Right lobe of liver (tissue), 6 donors: ENCODE data around the gene MAP3K10. TPM values are rescaled to one million over a fixed set of nuclear protein-coding genes. Genes with fewer than 3 reads are reported as not detected.

Experiments used
- ATAC-seq, 4 donors: fragments of 200-7000 bp; cut with Tn5 transposase; one replicate each; pipeline ENCODE4 v1.9.1; 2020; ENCODE audit warnings: mild to moderate bottlenecking in 4 of 4, moderate library complexity in 4 of 4
- DNase-seq, 3 donors: peaks; one replicate each; pipeline ENCODE4 v3.0.0-alpha.2; 2020
- H3K27ac ChIP-seq, 3 donors: fragments of 200-600 bp; one replicate each; pipeline ENCODE4 v1.8.0; 2022
- H3K27me3 ChIP-seq, 2 donors: fragments of 200-600 bp; one replicate each; pipeline ENCODE4 v1.8.0; 2022
- H3K36me3 ChIP-seq, 4 donors: fragments of 200-600 bp; sonication (generic) in 1 of 4; one replicate each; pipeline versions ENCODE4 v1.5.1 to v1.8.0; 2017 to 2022; ENCODE audit warnings: control low read depth in 1 of 4
- H3K4me1 ChIP-seq, 4 donors: fragments of 200-600 bp; sonication (generic) in 1 of 4; one replicate each; pipeline versions ENCODE4 v1.5.1 to v1.8.0; 2017 to 2022; ENCODE audit warnings: control low read depth in 1 of 4
- H3K4me3 ChIP-seq, 3 donors: fragments of 200-600 bp; one replicate each; pipeline ENCODE4 v1.8.0; 2022
- H3K9me3 ChIP-seq, 4 donors: fragments of 200-600 bp; sonication (generic) in 1 of 4; one replicate each; pipeline versions ENCODE4 v1.5.1 to v1.8.0; 2017 to 2022; ENCODE audit warnings: control low read depth in 1 of 4
- POLR2A ChIP-seq: fragments of 450-650 bp; IDR thresholded peaks from one replicate; pipeline ENCODE4 v1.6.1; 2017; ENCODE audit warnings: antibody characterized with exemption, mild to moderate bottlenecking
- WGBS: methylation state at CpG from one replicate; pipeline ENCODE4 v1.1.6; 2018; ENCODE audit warnings: low coverage, low lambda C conversion rate; ENCODE audit not compliant: insufficient coverage; ENCODE audit errors: missing lambda C conversion rate; 5-methylcytosine and 5-hydroxymethylcytosine counted together
- intact Hi-C, 2 donors: fragments of 100-400 bp; cut with DNase I; formaldehyde crosslinking; loops; one replicate each; pipeline versions ENCODE4 v1.11.2 to v1.14.1; 2022
- total RNA-seq, 6 experiments: library from RNA; depleted of rRNA in 2 of 6; stranded (reverse); fragments of >200 nt in 2 of 6; fragmentation: NEBNext Ultra II Directional in 3 of 6; extraction: Animal tissue kit (Norgen Biotek cat#: 25700) in 3 of 6; gene quantifications; one replicate each; pipeline versions ENCODE4 v1.1.0 to v1.2.4, GENCODE V29; 2016 to 2023
- TF ChIP-seq, protein P1 (sequence below), 4 donors: fragments of 200-600 bp in 3 of 4; fragments of 450-650 bp in 1 of 4; IDR thresholded peaks; one replicate each; pipeline versions ENCODE4 v1.5.1 to v1.8.0; 2016 to 2022; ENCODE audit warnings: antibody characterized with exemption in 4 of 4, mild to moderate bottlenecking in 2 of 4
- donor health status: DM: no; HTN: yes; CAD: no.
- donor health status: DM: no; HTN: no; CAD: no.
- donor health status: DM: no; HTN: no; CAD: no.
- donor health status: DM: no; HTN: yes; CAD: no.
- donor health status: DM: no; HTN: yes; CAD: no.

Gene MAP3K10
- total RNA-seq, 6 experiments from 2014 or later = 4.2 to 7.0 (median 6.5) TPM

DNA sequence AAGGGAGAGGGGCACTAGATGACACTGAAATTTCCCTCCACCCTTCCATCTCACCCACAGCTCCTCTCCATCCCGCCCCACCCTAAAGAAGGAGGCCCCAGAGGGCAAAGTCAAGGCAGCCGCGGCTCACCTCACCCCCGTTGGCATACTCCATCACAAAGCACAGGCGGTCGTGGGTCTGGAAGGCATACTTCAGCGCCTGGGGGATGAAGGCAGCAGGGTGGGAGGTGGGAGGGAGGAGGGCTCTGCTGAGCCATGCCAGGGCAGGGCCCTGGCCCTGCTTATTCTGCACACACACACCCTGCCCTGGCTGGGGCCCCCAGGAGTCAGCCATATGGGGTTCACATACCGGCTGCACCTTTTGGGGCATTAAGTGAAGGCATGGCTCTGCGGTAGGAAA lies 47.5 kb downstream of the MAP3K10 start:
- H3K4me3 ChIP-seq = no peak overlapping the region
- DNase-seq (peak in 1 of 3 donors; percentile 28), ATAC-seq (no peak)
- TF ChIP-seq, protein P1, sequence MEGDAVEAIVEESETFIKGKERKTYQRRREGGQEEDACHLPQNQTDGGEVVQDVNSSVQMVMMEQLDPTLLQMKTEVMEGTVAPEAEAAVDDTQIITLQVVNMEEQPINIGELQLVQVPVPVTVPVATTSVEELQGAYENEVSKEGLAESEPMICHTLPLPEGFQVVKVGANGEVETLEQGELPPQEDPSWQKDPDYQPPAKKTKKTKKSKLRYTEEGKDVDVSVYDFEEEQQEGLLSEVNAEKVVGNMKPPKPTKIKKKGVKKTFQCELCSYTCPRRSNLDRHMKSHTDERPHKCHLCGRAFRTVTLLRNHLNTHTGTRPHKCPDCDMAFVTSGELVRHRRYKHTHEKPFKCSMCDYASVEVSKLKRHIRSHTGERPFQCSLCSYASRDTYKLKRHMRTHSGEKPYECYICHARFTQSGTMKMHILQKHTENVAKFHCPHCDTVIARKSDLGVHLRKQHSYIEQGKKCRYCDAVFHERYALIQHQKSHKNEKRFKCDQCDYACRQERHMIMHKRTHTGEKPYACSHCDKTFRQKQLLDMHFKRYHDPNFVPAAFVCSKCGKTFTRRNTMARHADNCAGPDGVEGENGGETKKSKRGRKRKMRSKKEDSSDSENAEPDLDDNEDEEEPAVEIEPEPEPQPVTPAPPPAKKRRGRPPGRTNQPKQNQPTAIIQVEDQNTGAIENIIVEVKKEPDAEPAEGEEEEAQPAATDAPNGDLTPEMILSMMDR (IDR thresholded peaks at IDR 0.05) = no peak
- no peak for TF ChIP-seq POLR2A
- intact Hi-C loops = no loop called here
- no CpG with 5 or more reads among the region's 9 CpGs for WGBS
- H3K4me1 ChIP-seq = no peaks in the 10 kb centered on the region
- H3K27me3 ChIP-seq = no peaks in the 10 kb centered on the region
- H3K27ac ChIP-seq = no peak overlapping the region
- H3K36me3 ChIP-seq = peaks cover 0 to 79% (median 39%) of the 10 kb centered on the region in 4 donors
- no peaks in the 10 kb centered on the region for H3K9me3 ChIP-seq

DNA sequence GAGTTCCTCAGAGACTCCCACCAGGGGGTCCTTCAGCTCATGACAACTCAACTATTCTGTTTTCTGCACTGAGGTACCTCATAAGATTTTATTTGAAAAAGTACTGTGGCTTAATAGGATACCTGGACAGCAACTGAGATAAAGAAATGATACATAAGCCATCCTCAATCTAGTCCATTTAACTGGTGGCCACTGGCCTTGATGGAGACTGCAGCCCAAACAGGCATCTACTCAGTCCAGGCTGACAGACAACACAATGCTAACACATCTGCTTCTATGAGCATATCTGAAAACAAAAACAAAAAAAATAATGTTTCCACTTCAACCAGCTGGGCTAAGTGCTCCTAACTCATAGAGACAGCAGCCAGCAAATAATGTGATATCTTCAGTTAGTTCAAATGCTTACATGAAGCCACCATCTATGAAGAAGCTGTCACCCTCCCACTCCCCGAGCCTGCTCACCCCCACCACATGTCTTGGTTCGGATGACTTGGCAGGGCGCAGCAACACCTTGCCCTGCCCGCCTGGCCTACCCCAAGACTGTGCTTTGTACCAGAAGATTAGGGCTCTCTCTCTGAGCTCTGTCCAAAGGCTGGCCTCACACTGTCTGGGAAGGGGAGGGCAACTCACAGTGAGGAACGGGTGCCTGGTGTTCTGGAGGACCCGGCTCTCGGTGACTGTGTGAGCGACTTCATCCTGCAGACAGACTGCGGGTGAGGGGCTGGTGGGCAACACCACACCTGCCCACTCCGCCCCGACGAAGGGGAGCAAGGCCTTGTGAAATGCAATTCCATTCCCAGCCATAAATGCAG lies 48.4 kb downstream of the MAP3K10 start:
- WGBS = 88% methylated on average over 5 of the region's 12 CpGs
- H3K36me3 ChIP-seq = peaks cover 0 to 76% (median 38%) of the 10 kb centered on the region in 4 donors
- intact Hi-C loops = no loop called here
- DNase-seq (peak in 1 of 3 donors; percentile 22), ATAC-seq (no peak)
- no peaks in the 10 kb centered on the region for H3K9me3 ChIP-seq
- H3K27me3 ChIP-seq = no peaks in the 10 kb centered on the region
- TF ChIP-seq POLR2A = no peak
- no peak overlapping the region for H3K4me3 ChIP-seq
- H3K27ac ChIP-seq = no peak overlapping the region
- no peaks in the 10 kb centered on the region for H3K4me1 ChIP-seq

DNA sequence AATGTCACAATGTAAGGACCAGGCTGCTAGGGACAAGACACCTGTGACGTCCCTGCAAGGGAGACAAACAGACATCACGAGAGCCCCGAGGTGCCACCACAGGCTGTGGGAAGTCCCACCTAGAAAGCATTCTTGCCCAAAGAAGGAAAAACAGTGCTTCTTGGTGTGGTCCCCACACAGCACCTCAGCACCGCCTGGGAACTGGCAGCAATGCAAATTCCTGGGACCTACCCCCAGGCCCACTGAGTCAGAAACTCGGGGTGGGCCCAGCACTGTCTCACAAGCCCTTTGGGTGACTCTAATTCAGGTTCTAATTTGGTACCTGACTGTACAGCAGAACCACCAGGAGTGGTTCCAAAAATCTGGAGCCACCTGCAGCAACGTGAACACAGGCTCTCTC lies 49.1 kb downstream of the MAP3K10 start:
- Histone ChIP-seq H3K4me3 (no peak overlapping the region), H3K4me1 (peaks cover 0 to 1% (median 0%) of the 10 kb centered on the region in 4 donors), H3K27me3 (no peaks in the 10 kb centered on the region), H3K9me3 (no peaks in the 10 kb centered on the region), H3K27ac (no peak overlapping the region), H3K36me3 (peaks cover 0 to 69% (median 34%) of the 10 kb centered on the region in 4 donors)
- intact Hi-C loops = no loop called here
- DNase-seq (peak in 1 of 3 donors; percentile 27), ATAC-seq (no peak)
- WGBS = 88% methylated on average over 1 of the region's 6 CpGs
- TF ChIP-seq, protein P1 (IDR thresholded peaks at IDR 0.05) = no peak
- no peak for TF ChIP-seq POLR2A

DNA sequence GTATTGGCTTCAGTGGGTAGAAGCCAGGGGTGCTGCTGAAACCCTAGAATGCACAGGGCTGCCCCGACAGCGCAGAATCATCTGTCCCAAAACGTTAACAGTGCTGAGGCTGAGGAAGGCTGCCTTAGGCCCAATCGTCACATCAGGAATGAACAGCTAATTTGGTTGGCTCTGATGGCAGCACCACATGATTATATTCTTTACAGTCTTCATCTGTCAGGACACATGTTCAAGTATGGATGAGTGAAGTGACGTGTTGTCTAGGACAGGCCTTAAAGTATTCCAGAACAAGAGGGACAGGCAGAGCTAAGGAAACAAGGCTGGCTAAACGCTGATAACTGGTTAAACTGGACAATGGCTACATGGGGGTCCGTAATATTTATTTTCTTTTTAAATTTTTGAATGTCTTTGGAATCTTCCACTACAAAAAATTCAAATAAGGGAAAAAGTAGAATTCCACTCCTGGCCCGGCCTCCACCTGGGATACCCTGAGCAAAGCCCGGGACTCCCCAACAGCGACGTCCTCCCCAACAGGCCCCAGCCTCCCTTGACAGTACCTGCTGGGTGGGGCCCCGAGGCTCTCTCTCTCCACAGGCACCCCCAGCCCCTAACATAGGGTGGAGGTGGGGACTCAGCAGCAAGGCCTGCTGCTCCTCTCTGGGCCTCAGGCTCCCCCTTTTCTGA lies 50.0 kb downstream of the MAP3K10 start:
- intact Hi-C loops = no loop called here
- peaks cover 0 to 9% (median 3%) of the 10 kb centered on the region in 4 donors for H3K4me1 ChIP-seq
- no peak overlapping the region for H3K27ac ChIP-seq
- WGBS = 78% methylated on average over 8 of the region's 12 CpGs
- H3K4me3 ChIP-seq = no peak overlapping the region
- H3K9me3 ChIP-seq = no peaks in the 10 kb centered on the region
- no peak for TF ChIP-seq POLR2A
- TF ChIP-seq, protein P1 (IDR thresholded peaks at IDR 0.05) = no peak
- ATAC-seq = no peak
- peak in 1 of 3 donors; percentile 28 for DNase-seq
- peaks cover 0 to 61% (median 29%) of the 10 kb centered on the region in 4 donors for H3K36me3 ChIP-seq
- H3K27me3 ChIP-seq = no peaks in the 10 kb centered on the region
